Measurements from ENCODE around the gene EXOC4.

DNA sequence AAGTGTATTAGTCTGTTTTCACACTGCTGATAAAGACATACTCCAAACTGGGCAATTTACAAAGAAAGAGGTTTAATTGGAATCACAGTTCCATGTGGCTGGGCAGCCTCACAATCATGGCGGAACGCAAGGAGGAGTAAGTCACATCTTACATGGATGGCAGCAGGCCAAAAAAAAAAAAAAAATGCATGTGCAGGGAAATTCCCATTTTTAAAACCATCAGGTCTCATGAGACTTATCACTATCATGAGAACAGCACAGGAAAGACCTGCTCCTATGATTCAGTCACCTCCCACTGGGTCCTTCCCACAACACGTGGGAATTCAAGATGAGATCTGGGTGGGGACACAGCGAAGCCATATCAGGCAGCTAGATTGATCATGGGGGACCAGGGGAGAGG lies 136.8 kb downstream of the EXOC4 start:
- TF ChIP-seq POLR2A (IDR thresholded peaks at IDR 0.05) = no peak
- TF ChIP-seq, protein P1, sequence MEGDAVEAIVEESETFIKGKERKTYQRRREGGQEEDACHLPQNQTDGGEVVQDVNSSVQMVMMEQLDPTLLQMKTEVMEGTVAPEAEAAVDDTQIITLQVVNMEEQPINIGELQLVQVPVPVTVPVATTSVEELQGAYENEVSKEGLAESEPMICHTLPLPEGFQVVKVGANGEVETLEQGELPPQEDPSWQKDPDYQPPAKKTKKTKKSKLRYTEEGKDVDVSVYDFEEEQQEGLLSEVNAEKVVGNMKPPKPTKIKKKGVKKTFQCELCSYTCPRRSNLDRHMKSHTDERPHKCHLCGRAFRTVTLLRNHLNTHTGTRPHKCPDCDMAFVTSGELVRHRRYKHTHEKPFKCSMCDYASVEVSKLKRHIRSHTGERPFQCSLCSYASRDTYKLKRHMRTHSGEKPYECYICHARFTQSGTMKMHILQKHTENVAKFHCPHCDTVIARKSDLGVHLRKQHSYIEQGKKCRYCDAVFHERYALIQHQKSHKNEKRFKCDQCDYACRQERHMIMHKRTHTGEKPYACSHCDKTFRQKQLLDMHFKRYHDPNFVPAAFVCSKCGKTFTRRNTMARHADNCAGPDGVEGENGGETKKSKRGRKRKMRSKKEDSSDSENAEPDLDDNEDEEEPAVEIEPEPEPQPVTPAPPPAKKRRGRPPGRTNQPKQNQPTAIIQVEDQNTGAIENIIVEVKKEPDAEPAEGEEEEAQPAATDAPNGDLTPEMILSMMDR (IDR thresholded peaks at IDR 0.05) = no peak
